Right cardiac atrium (tissue), 5 donors: ENCODE data around the gene NDST3. TPM values are rescaled to one million over a fixed set of nuclear protein-coding genes. Genes with fewer than 3 reads are reported as not detected.

Source experiments
- ATAC-seq, 2 donors: fragments of 200-7000 bp; cut with Tn5 transposase; one replicate each; pipeline versions ENCODE4 v1.8.0 to v1.9.1; 2020; ENCODE audit warnings: moderate library complexity in 2 of 2, mild to moderate bottlenecking in 1 of 2
- DNase-seq, 3 donors: peaks; one replicate each; pipeline ENCODE4 v3.0.0-alpha.2; 2020
- H3K27ac ChIP-seq: one replicate; pipeline ENCODE4 v1.5.1; 2013; ENCODE audit warnings: mild to moderate bottlenecking, low read length, control low read depth, moderate library complexity
- H3K27me3 ChIP-seq: one replicate; pipeline ENCODE4 v1.6.1; 2013; ENCODE audit not compliant: control insufficient read depth, insufficient read depth
- H3K4me1 ChIP-seq: one replicate; pipeline ENCODE4 v1.6.1; 2013; ENCODE audit warnings: low read length; ENCODE audit not compliant: control insufficient read depth, insufficient read depth
- H3K4me3 ChIP-seq: one replicate; pipeline ENCODE4 v1.5.1; 2013; ENCODE audit warnings: low read length, control low read depth
- H3K9me3 ChIP-seq: one replicate; pipeline ENCODE4 v1.6.1; 2013; ENCODE audit warnings: low read length; ENCODE audit not compliant: control insufficient read depth
- WGBS: extraction: QIAGEN DNeasy Blood & Tissue Kit; methylation state at CpG from one replicate; pipeline ENCODE4 v1.1.7; 2013; 5-methylcytosine and 5-hydroxymethylcytosine counted together
- intact Hi-C, 4 donors: fragments of 100-400 bp; cut with DNase I; formaldehyde crosslinking; loops; one replicate each; pipeline versions ENCODE4 v1.11.0 to v1.14.0; 2022 to 2023
- polyA plus RNA-seq: library from polyadenylated mRNA; stranded (reverse); fragments of 200-250 nt; gene quantifications from one replicate; pipeline ENCODE4 v1.2.3, GENCODE V29; 2013
- total RNA-seq, 4 donors: library from RNA; stranded (reverse); fragmentation: NEBNext Ultra II Directional; extraction: Animal tissue kit (Norgen Biotek cat#: 25700); gene quantifications; one replicate each; pipeline ENCODE4 v1.2.1, GENCODE V29; 2021
- donor health status: healthy with polysubstance abuse.
- donor health status: DM: no; HTN: yes; CAD: no.
- donor health status: DM: no; HTN: no; CAD: no.
- donor health status: DM: no; HTN: yes; CAD: no; lungs with severe emphysema.
- donor health status: DM: yes; HTN: yes; CAD: no.

Gene NDST3
- total and polyA plus RNA-seq, 5 donors: 0.02 to 0.20 TPM; not detected in 3

- 60% methylated on average over 1 of the region's 1 CpG for WGBS
- H3K27me3 ChIP-seq: no peaks in the 10 kb centered on the region
- DNase-seq (no peak), ATAC-seq (no peak)
- no peaks in the 10 kb centered on the region for H3K4me1 ChIP-seq
- no peak overlapping the region for H3K27ac ChIP-seq
- intact Hi-C loops: no loop called here
- H3K9me3 ChIP-seq: no peaks in the 10 kb centered on the region
- no peak overlapping the region for H3K4me3 ChIP-seq
Measured at GRCh38 chr4:118124997-118125396, 90.7 kb downstream of the NDST3 start.

GRCh38 chr4:118139241-118139640 is 105.0 kb downstream of the NDST3 start:
- DNase-seq: no peak
- whole genome bisulfite sequencing: 68% methylated on average over 1 of the region's 1 CpG
- Histone ChIP-seq H3K4me3 (no peak overlapping the region), H3K27ac (no peak overlapping the region), H3K27me3 (no peaks in the 10 kb centered on the region), H3K4me1 (no peaks in the 10 kb centered on the region), H3K9me3 (no peaks in the 10 kb centered on the region)
- no peak for ATAC-seq
- intact Hi-C loops: no loop called here

GRCh38 chr4:118141240-118141639 is 107.0 kb downstream of the NDST3 start:
- WGBS: 80% methylated on average over 4 of the region's 4 CpGs
- Histone ChIP-seq H3K4me1 (no peaks in the 10 kb centered on the region), H3K4me3 (no peak overlapping the region), H3K9me3 (no peaks in the 10 kb centered on the region), H3K27me3 (no peaks in the 10 kb centered on the region), H3K27ac (no peak overlapping the region)
- intact Hi-C loops: no loop called here
- DNase-seq (no peak), ATAC-seq (no peak)

GRCh38 chr4:118154649-118155048 is 120.4 kb downstream of the NDST3 start:
- intact Hi-C loops: no loop called here
- ATAC-seq (no peak), DNase-seq (no peak)
- Histone ChIP-seq H3K4me3 (no peak overlapping the region), H3K27me3 (no peaks in the 10 kb centered on the region), H3K9me3 (no peaks in the 10 kb centered on the region), H3K27ac (no peak overlapping the region), H3K4me1 (no peaks in the 10 kb centered on the region)
- 84% methylated on average over 5 of the region's 5 CpGs for WGBS

DNA sequence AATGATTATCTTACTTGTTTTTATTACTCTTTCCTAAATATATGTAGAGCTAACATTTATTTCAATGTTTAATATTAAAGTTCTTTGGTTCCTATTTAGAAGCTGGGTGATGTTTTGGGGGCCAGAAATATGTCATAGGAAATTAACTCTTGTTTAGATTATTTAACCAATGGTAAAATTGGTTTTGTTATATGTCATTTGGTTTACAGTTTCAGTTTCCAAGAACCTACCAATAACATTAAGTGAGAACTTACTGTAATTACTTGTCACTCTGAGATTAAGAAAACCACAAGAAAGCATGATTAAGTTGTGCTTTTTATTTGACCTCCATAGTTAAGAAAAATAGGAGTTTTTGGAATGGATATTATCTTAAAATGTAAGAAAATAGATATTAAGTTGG is 121.2 kb downstream of the NDST3 start:
- ATAC-seq: no peak
- intact Hi-C loops: no loop called here

DNA sequence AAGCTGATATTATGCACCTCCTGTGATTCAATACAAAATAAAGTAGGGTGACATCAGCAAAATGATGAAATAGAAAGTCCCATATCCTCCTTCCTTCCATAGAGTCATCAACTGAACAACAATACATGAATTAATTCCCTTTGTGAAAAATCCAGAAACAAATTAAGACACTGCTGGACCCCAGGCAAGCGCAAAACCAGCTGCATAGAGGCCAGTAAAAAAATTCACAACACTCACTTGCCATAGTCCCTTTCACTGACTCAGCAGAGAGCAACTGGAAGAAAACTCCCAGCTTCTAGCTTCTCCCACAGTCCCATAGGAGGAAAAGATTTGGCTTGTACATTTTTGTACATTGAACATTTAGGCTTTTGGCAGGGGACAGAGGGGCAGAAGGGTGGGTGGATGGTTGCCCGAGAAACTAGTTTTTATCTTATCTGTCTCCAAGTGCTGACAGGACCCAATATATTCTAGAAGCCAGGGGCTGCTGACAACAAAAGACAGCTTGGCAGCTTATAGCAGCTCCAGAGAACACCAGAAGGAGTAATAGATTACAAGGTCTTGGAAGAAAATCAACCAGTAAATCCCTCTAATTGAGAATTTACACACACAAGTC is 124.6 kb downstream of the NDST3 start:
- Histone ChIP-seq H3K4me1 (no peaks in the 10 kb centered on the region), H3K27ac (no peak overlapping the region), H3K9me3 (no peaks in the 10 kb centered on the region), H3K4me3 (no peak overlapping the region), H3K27me3 (no peaks in the 10 kb centered on the region)
- no peak for DNase-seq
- WGBS: 35% methylated on average over 2 of the region's 2 CpGs
- intact Hi-C loops: no loop called here
- ATAC-seq: no peak

More for the DNA sequence above, 121.2 kb downstream of the NDST3 start:
- Histone ChIP-seq H3K27ac (no peak overlapping the region), H3K4me3 (no peak overlapping the region), H3K9me3 (no peaks in the 10 kb centered on the region), H3K4me1 (no peaks in the 10 kb centered on the region), H3K27me3 (no peaks in the 10 kb centered on the region)
- DNase-seq: no peak

DNA sequence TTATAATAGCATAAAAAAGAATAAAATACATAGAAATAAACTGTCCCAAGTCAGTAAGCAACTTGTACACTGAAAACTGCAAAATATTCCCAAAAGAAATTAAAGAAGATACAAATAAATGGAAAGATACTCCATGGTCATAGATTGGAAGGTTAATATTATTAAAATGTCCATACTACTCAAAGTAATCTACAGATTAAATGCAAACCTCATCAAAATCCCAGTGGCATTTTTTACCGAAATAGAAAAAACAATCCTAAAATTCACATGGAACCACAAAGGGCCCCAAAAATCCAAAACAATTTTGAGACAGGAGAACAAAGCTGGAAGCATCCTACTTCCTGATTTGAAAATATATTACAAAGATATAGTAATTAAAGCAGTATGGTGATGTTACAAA is 133.0 kb downstream of the NDST3 start:
- no peaks in the 10 kb centered on the region for H3K27me3 ChIP-seq
- 97% methylated on average over 1 of the region's 1 CpG for whole genome bisulfite sequencing
- no peak overlapping the region for H3K27ac ChIP-seq
- no peaks in the 10 kb centered on the region for H3K4me1 ChIP-seq
- no peak overlapping the region for H3K4me3 ChIP-seq
- no peaks in the 10 kb centered on the region for H3K9me3 ChIP-seq
- ATAC-seq (no peak), DNase-seq (no peak)
- intact Hi-C loops: no loop called here

DNA sequence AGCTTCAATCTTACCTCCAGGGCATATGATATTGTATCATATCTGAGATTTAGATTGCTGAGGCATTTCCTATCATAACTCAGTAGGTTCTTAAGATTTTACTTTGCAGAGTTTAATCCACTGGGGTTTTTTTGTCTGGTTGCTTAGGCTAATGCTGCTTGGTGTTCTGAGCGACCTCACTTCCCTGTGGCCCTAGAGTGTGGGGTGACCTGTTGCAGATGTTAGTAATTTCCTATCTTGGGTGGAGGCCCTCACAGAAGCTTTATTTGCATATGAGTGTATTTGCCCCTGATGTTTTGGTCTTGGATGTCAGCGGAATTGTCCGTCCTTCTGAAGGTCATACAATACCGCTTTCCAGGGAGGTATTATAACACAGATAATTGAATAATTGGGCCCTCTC is 137.1 kb downstream of the NDST3 start:
- WGBS: 84% methylated on average over 4 of the region's 4 CpGs
- intact Hi-C loops: no loop called here
- Histone ChIP-seq H3K27me3 (no peaks in the 10 kb centered on the region), H3K4me1 (no peaks in the 10 kb centered on the region), H3K9me3 (no peaks in the 10 kb centered on the region), H3K27ac (no peak overlapping the region), H3K4me3 (no peak overlapping the region)
- no peak for ATAC-seq
- no peak for DNase-seq

DNA sequence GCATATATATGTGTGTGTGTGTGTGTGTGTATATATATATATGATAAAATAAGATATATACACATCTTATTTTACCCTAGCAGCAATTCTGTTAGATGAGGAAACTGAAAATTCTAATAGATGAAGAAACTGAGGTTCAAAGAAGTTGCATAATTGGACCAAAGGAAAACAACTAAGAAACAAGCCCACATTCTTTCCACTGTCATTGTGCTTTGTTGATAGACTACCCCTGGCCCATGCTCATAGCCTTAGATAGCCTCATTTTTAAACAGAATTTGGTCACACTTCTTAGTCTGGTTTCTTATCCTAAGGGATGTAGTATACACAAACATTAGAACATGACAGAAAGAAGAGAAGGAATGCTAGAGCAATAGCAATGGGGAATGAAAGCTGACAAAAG is 138.8 kb downstream of the NDST3 start:
- Histone ChIP-seq H3K4me1 (no peaks in the 10 kb centered on the region), H3K27me3 (no peaks in the 10 kb centered on the region), H3K27ac (no peak overlapping the region), H3K9me3 (no peaks in the 10 kb centered on the region), H3K4me3 (no peak overlapping the region)
- ATAC-seq: no peak
- intact Hi-C loops: no loop called here
- no peak for DNase-seq

GRCh38 chr4:118173956-118174725 is 139.9 kb downstream of the NDST3 start:
- Histone ChIP-seq H3K4me3 (no peak overlapping the region), H3K4me1 (no peaks in the 10 kb centered on the region), H3K27me3 (no peaks in the 10 kb centered on the region), H3K9me3 (no peaks in the 10 kb centered on the region), H3K27ac (no peak overlapping the region)
- intact Hi-C loops: no loop called here
- DNase-seq (no peak), ATAC-seq (no peak)
- WGBS: 26% methylated on average over 4 of the region's 4 CpGs

GRCh38 chr4:118175506-118175905 is 141.2 kb downstream of the NDST3 start:
- intact Hi-C loops: no loop called here
- DNase-seq: no peak
- Histone ChIP-seq H3K27ac (no peak overlapping the region), H3K27me3 (no peaks in the 10 kb centered on the region), H3K4me1 (no peaks in the 10 kb centered on the region), H3K4me3 (no peak overlapping the region), H3K9me3 (no peaks in the 10 kb centered on the region)
- 67% methylated on average over 4 of the region's 4 CpGs for WGBS
- no peak for ATAC-seq

DNA sequence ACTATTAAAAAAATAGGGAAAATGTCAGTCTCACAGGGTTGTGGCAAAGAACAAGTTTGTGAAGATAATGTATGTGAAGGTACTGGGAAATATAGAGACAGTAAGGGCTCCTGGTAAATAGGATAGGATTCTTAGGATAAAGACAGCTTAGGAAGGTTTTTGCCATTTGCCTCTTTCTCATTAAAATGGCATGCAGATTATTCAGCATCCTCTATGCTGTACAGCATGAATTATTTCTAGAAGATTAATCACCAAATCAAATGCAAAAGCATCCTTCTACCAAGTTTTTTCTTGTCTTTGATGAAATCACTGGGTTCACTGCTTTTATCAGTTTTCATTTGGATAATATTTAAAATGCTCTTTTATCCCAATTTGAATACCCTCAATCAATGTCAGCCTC is 142.8 kb downstream of the NDST3 start:
- Histone ChIP-seq H3K27me3 (no peaks in the 10 kb centered on the region), H3K4me3 (no peak overlapping the region), H3K9me3 (no peaks in the 10 kb centered on the region), H3K4me1 (no peaks in the 10 kb centered on the region), H3K27ac (no peak overlapping the region)
- ATAC-seq (no peak), DNase-seq (no peak)
- intact Hi-C loops: no loop called here
